DOHH2 (cell line): ENCODE data around the gene DPH7.
"Not testable (repeated sequence)": the region's sequence is repeated elsewhere in the genome, so short reads cannot be mapped to it uniquely, and the experiment has no call there.

ENCODE experiments used
- H3F3A ChIP-seq: fragments of 200-600 bp; sonication (generic), shearing (Covaris generic); 2 replicates; pipeline ENCODE4 v1.6.0; 2016; ENCODE audit warnings: antibody characterized with exemption, mild to moderate bottlenecking; ENCODE audit not compliant: control insufficient read depth, insufficient read depth
- H3K27ac ChIP-seq: fragments of 200-600 bp; sonication (generic); 2 replicates; pipeline ENCODE4 v1.5.1; 2014; ENCODE audit warnings: low read depth, mild to moderate bottlenecking, low read length, moderate library complexity
- H3K27me3 ChIP-seq: fragments of 200-600 bp; sonication (generic); 2 replicates; pipeline ENCODE4 v1.6.1; 2014; ENCODE audit warnings: mild to moderate bottlenecking, low read length, mixed read lengths; ENCODE audit not compliant: control insufficient read depth
- H3K36me3 ChIP-seq: fragments of 200-600 bp; sonication (generic); 2 replicates; pipeline ENCODE4 v1.6.1; 2014; ENCODE audit warnings: mild to moderate bottlenecking, low read length, moderate library complexity, mixed read lengths; ENCODE audit not compliant: control insufficient read depth
- H3K4me1 ChIP-seq: fragments of 200-600 bp; sonication (generic); 2 replicates; pipeline ENCODE4 v1.6.1; 2014; ENCODE audit warnings: mild to moderate bottlenecking, low read length, mixed read lengths; ENCODE audit not compliant: control insufficient read depth
- H3K4me2 ChIP-seq: fragments of 200-600 bp; sonication (generic); 2 replicates; pipeline ENCODE4 v1.6.0; 2014; ENCODE audit warnings: mild to moderate bottlenecking, low read length, moderate library complexity
- H3K4me3 ChIP-seq: fragments of 200-600 bp; sonication (generic); 2 replicates; pipeline ENCODE4 v1.5.1; 2014; ENCODE audit warnings: mild to moderate bottlenecking, low read length, mixed read lengths
- H3K79me2 ChIP-seq: fragments of 200-600 bp; sonication (generic); 2 replicates; pipeline ENCODE4 v1.6.1; 2014; ENCODE audit warnings: mild to moderate bottlenecking, low read length, mixed read lengths; ENCODE audit not compliant: control insufficient read depth
- H3K9me2 ChIP-seq: fragments of 200-600 bp; sonication (generic); replicated peaks from 2 replicates; pipeline ENCODE4 v1.6.1; 2014; ENCODE audit warnings: mild to moderate bottlenecking, low read length, mixed read lengths; ENCODE audit not compliant: control insufficient read depth
- H3K9me3 ChIP-seq: fragments of 200-600 bp; sonication (generic); 2 replicates; pipeline ENCODE4 v1.6.1; 2014; ENCODE audit warnings: antibody characterized with exemption, low read length, mixed read lengths; ENCODE audit not compliant: control insufficient read depth, insufficient read depth
- H4K20me1 ChIP-seq: fragments of 200-600 bp; sonication (generic); 2 replicates; pipeline ENCODE4 v1.6.0; 2014; ENCODE audit warnings: low read depth, mild to moderate bottlenecking, antibody characterized with exemption, low read length, moderate library complexity; ENCODE audit not compliant: control insufficient read depth, insufficient read depth
- CTCF ChIP-seq: fragments of 200-600 bp; sonication (generic); IDR thresholded peaks from one replicate; pipeline ENCODE4 v1.5.1; 2014; ENCODE audit warnings: antibody characterized with exemption, mild to moderate bottlenecking, low read depth, low read length; ENCODE audit not compliant: poor library complexity, severe bottlenecking
- EZH2phosphoT487 ChIP-seq: fragments of 200-600 bp; sonication (generic); IDR thresholded peaks from 2 replicates; pipeline ENCODE4 v1.6.1; 2017; ENCODE audit warnings: borderline replicate concordance, mild to moderate bottlenecking, antibody characterized with exemption, low read length, moderate library complexity, mixed read lengths

DPH7 gene

GRCh38 chr9:137578518-137579258, at the start of gene DPH7:
Gene DPH7 (minus strand): TSS chr9:137578925. CDS start chr9:137578777, 148 bp downstream.
- Histone ChIP-seq H3K79me2 (peaks cover 57% of the 10 kb centered on the region), H3K4me1 (peaks cover 39% of the 10 kb centered on the region), H4K20me1 (no peaks in the 10 kb centered on the region), H3K36me3 (peaks cover 78% of the 10 kb centered on the region), H3K4me2 (peak within 1 kb of the TSS; percentile 98), H3F3A (peaks cover 20% of the 10 kb centered on the region), H3K27ac (peak within 1 kb of the TSS; percentile 99), H3K9me2 (no peaks in the 10 kb centered on the region), H3K9me3 (no peaks in the 10 kb centered on the region), H3K4me3 (peak within 1 kb of the TSS; percentile 87), H3K27me3 (no peaks in the 10 kb centered on the region)
- TF ChIP-seq EZH2phosphoT487 (no peak), CTCF (peak; percentile 91)

- Histone ChIP-seq H3K36me3 (peaks cover 66% of the 10 kb centered on the region), H3K4me3 (peak overlapping the region; percentile 68), H3K4me1 (peaks cover 97% of the 10 kb centered on the region), H3F3A (peaks cover 25% of the 10 kb centered on the region), H3K4me2 (peak overlapping the region; percentile 91), H3K27ac (peak overlapping the region; percentile 82), H3K79me2 (peaks cover 100% of the 10 kb centered on the region)
- not testable (repeated sequence) for H3K27me3 ChIP-seq, H3K9me3 ChIP-seq, H4K20me1 ChIP-seq, H3K9me2 ChIP-seq
Measured at GRCh38 chr9:137627406-137627805, 48.7 kb upstream of the DPH7 start.

DNA sequence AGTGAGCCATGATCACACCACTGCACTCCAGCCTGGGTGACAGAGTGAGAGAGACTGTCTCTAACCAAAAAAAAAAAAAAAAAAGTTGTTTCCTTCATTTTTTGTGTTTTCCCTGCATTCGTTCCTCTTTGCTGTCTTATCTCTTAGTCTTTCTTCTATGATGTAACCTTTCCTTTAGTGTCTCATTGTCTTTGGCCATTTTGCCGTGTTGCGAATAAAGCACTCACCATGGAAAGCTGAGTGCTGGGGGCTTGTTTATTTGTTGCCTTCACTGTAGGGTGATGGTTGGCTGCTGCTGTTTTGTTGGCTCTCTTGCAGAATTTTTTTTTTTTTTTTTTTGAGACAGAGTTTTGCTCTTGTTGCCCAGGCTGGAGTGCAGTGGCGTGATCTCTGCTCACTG, 47.7 kb upstream of the DPH7 start:
- Histone ChIP-seq H3K27me3 (no peaks in the 10 kb centered on the region), H3K9me2 (no peaks in the 10 kb centered on the region), H3K9me3 (no peaks in the 10 kb centered on the region), H3F3A (peaks cover 25% of the 10 kb centered on the region), H3K4me3 (peak overlapping the region; percentile 68; the same call in 1 of the 2 replicates), H4K20me1 (no peaks in the 10 kb centered on the region), H3K36me3 (peaks cover 64% of the 10 kb centered on the region), H3K27ac (peak overlapping the region; percentile 86), H3K4me1 (peaks cover 94% of the 10 kb centered on the region), H3K79me2 (peaks cover 100% of the 10 kb centered on the region), H3K4me2 (peak overlapping the region; percentile 91)
- no peak for TF ChIP-seq EZH2phosphoT487
- no peak for TF ChIP-seq CTCF

- not testable (repeated sequence) for H4K20me1 ChIP-seq
- H3K27ac ChIP-seq: 0 out of 2 replicates have a peak overlapping the region, but pooled peaks have one; percentile 4
Measured at GRCh38 chr9:137622211-137622610, 43.5 kb upstream of the DPH7 start.

More at GRCh38 chr9:137622211-137622610, 43.5 kb upstream of the DPH7 start:
- not testable (repeated sequence) for H3K9me2 ChIP-seq, H3K27me3 ChIP-seq, H3K4me3 ChIP-seq, H3K9me3 ChIP-seq
- Histone ChIP-seq H3F3A (peaks cover 16% of the 10 kb centered on the region), H3K36me3 (peaks cover 74% of the 10 kb centered on the region), H3K4me1 (peaks cover 75% of the 10 kb centered on the region), H3K4me2 (peak overlapping the region; percentile 21; the same call in 1 of the 2 replicates), H3K79me2 (peaks cover 95% of the 10 kb centered on the region)
